Testis (tissue), 3 donors: ENCODE measurements around the gene GREB1L. TPM values are rescaled to one million over a fixed set of nuclear protein-coding genes. Genes with fewer than 3 reads are reported as not detected.

Experiments used
- DNase-seq: peaks from one replicate; pipeline ENCODE4 v3.0.0-alpha.2; 2019
- H3K27ac ChIP-seq, 2 donors: fragments of 200-600 bp; sonication (generic); one replicate each; pipeline ENCODE4 v1.5.1; 2019
- H3K27me3 ChIP-seq: fragments of 200-600 bp; sonication (generic); one replicate; pipeline ENCODE4 v1.5.1; 2019
- H3K36me3 ChIP-seq: fragments of 200-600 bp; sonication (generic); one replicate; pipeline ENCODE4 v1.5.1; 2017; ENCODE audit warnings: low read depth; ENCODE audit errors: missing control alignments
- H3K4me1 ChIP-seq: fragments of 200-600 bp; sonication (generic); one replicate; pipeline ENCODE4 v1.5.1; 2019
- H3K4me3 ChIP-seq, 2 donors: fragments of 200-600 bp; sonication (generic); one replicate each; pipeline ENCODE4 v1.5.1; 2017 to 2019
- H3K9me3 ChIP-seq: fragments of 200-600 bp; sonication (generic); one replicate; pipeline ENCODE4 v1.5.1; 2017
- CTCF ChIP-seq, 3 experiments: fragments of 450-650 bp in 2 of 3; fragments of 200-600 bp in 1 of 3; sonication (generic) in 1 of 3; IDR thresholded peaks; one replicate each; pipeline ENCODE4 v1.5.1; 2016 to 2019; ENCODE audit warnings: antibody characterized with exemption in 3 of 3, mild to moderate bottlenecking in 2 of 3, moderate library complexity in 1 of 3
- POLR2A ChIP-seq: fragments of 450-650 bp; IDR thresholded peaks from one replicate; pipeline ENCODE4 v1.6.1; 2017; ENCODE audit warnings: antibody characterized with exemption, mild to moderate bottlenecking, moderate library complexity
- intact Hi-C: fragments of 100-400 bp; cut with DNase I; formaldehyde crosslinking; loops from one replicate; pipeline ENCODE4 v1.15.1; 2023; ENCODE audit warnings: low total_unique reads
- polyA plus RNA-seq: library from polyadenylated mRNA; stranded (reverse); fragments of 350-450 nt; fragmentation: Illumina TruSeq; extraction: RNeasy Lipid Tissue Mini Kit (QIAGEN cat#74804); gene quantifications from one replicate; pipeline ENCODE4 v1.2.3, GENCODE V29; 2014; ENCODE audit warnings: low read depth, low replicate concordance; ENCODE audit not compliant: insufficient read depth
- small RNA-seq, 2 donors: library from RNA; depleted of rRNA; stranded (forward); fragments of <200 nt; gene quantifications; one replicate each; pipeline ENCODE3, GENCODE V24; 2016
- total RNA-seq, 2 donors: library from RNA; depleted of rRNA; stranded (reverse); fragments of >200 nt; gene quantifications; one replicate each; pipeline ENCODE4 v1.2.3, GENCODE V29; 2016

Gene GREB1L
- total and polyA plus RNA-seq, 3 donors from 2014 or later, result 11.9 to 40.6 (median 38.4) TPM

- no peak overlapping the region for H3K27ac ChIP-seq
- H3K4me1 ChIP-seq, result no peaks in the 10 kb centered on the region
- intact Hi-C loops, result no loop called here
- TF ChIP-seq POLR2A, result no peak
- H3K9me3 ChIP-seq, result no peaks in the 10 kb centered on the region
- no peak for DNase-seq
- H3K36me3 ChIP-seq, result no peaks in the 10 kb centered on the region
- no peaks in the 10 kb centered on the region for H3K27me3 ChIP-seq
- H3K4me3 ChIP-seq, result no peak overlapping the region
Measured at GRCh38 chr18:21559195-21559594, 317.2 kb downstream of the GREB1L start.

GRCh38 chr18:21571772-21572171 lies 329.7 kb downstream of the GREB1L start:
- Histone ChIP-seq H3K36me3 (no peaks in the 10 kb centered on the region), H3K27ac (no peak overlapping the region), H3K4me1 (no peaks in the 10 kb centered on the region), H3K9me3 (no peaks in the 10 kb centered on the region), H3K4me3 (no peak overlapping the region), H3K27me3 (no peaks in the 10 kb centered on the region)
- intact Hi-C loops, result no loop called here
- DNase-seq, result no peak
- no peak for TF ChIP-seq POLR2A
- no peak for TF ChIP-seq CTCF (IDR thresholded peaks at IDR 0.05)

Small RNA genes within 50 kb of the gene (small RNA-seq; reads per million reads assigned to genes)
- 0 reads per million in 2 donors for gene RF00603

Other genes starting within 250 kb of the GREB1L start
- 10 to 100 TPM; 43.1 to 46.3 TPM for gene ROCK1, start 130.4 kb upstream of the GREB1L start, total RNA-seq
- gene ROCK1, start 130.4 kb upstream of the GREB1L start, polyA plus RNA-seq, result 9.6 TPM